D721Med (cell line): ENCODE measurements around the gene NHSL1.

Experiments
- DNase-seq: peaks from one replicate; pipeline ENCODE4 v3.0.0; 2011; ENCODE audit warnings: low spot score; ENCODE audit not compliant: insufficient read length
- FAIRE-seq: peaks from 2 replicates; lab custom pipeline; 2011; peaks lifted over from hg19 to GRCh38; lab: Jason Lieb, UNC
- CTCF ChIP-seq: IDR thresholded peaks from 2 replicates; pipeline ENCODE4 v1.5.1; 2012; ENCODE audit warnings: mild to moderate bottlenecking, control low read depth; ENCODE audit not compliant: insufficient read depth; ENCODE audit errors: missing control alignments

NHSL1 gene

GRCh38 chr6:138480279-138480949 is 18.9 kb downstream of the NHSL1 start:
- TF ChIP-seq CTCF: no peak
- FAIRE-seq (no peak), DNase-seq (no peak)

- no peak for FAIRE-seq
- no peak for TF ChIP-seq CTCF
- DNase-seq: no peak
Observed at GRCh38 chr6:138477913-138478539, 21.3 kb downstream of the NHSL1 start.

DNA sequence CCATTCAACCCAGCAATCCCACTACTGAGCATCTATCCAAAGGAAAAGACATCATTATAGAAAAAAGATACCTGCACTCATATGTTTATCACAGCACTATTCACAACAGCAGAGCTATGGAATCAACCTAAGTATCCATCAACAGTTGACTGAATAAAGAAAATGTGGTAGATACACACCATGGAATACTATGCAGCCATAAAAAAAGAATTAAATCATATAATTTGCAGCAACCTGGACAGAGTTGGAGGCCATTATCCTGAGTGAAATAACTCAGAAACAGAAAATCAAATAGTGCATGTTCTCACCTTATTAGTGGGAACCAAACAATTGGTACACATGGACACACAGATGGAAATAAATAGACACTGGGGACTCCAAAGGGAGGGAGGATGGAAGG is 23.2 kb downstream of the NHSL1 start:
- TF ChIP-seq CTCF: no peak
- FAIRE-seq (no peak), DNase-seq (no peak)

DNA sequence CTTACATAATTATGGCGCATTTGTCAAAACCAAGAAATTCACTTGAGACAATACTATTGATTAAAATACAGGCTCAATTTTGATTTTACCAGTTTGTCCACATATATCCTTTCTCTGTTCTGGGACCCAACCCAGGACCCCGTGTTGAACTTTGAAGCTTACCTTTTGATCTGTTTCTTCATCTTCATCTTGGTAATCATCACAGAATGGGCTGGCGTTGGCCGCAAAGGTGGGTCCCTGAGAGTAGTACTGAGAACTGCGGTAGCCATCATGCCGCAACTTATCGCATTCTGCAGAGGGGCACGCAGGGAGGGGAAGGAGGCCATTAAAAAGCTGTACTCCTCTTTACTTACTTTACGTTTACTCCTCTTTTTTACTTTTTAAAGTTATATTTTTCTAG is 26.1 kb downstream of the NHSL1 start:
- FAIRE-seq: no peak
- TF ChIP-seq CTCF: no peak
- no peak for DNase-seq

DNA sequence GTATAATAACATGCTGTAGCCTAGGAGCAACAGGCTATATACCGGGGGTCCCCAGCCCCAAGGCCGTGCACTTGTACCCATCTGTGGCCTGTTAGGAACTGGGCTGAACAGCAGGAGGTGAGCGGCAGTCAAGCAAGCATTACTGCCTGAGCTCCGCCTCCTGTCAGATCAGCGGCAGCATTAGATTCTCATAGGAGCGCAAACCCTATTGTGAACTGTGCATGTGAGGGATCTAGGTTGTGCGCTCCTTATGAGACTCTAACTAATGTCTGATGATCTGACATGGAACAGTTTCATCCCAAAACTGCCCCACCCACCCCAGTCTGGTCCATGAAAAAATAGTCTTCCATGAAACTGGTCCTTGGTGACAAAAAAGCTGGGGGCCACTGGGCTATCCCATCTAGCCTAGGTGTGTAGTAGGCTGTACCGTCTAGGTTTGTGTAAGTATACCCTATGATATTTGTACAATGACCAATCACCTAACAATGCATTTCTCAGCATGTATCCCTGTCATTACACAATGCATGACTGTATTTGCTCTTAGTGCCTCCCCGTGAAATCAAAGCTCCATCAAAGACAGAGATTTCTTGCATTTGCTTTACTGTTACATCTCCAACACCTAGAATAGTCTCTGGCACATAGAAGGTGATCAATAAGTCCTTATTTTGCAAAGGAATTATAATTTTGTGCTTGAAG is 30.8 kb downstream of the NHSL1 start:
- DNase-seq (no peak), FAIRE-seq (no peak)
- no peak for TF ChIP-seq CTCF

- DNase-seq (no peak), FAIRE-seq (no peak)
- no peak for TF ChIP-seq CTCF
Observed at GRCh38 chr6:138467901-138468300, 31.4 kb downstream of the NHSL1 start.
